B cell (primary cell): ENCODE data around the gene LSM6. TPM values are rescaled to one million over a fixed set of nuclear protein-coding genes. Genes with fewer than 3 reads are reported as not detected.

Source experiments
- ATAC-seq: fragments of 200-7000 bp; cut with Tn5 transposase; one replicate; pipeline ENCODE4 v1.10.0; 2021; ENCODE audit warnings: low read depth, mild to moderate bottlenecking, moderate number of reproducible peaks, moderate library complexity
- CTCF ChIA-PET: fragments of 350-600 bp; sonication (Branson Sonifier 250); formaldehyde crosslinking; loops from one replicate; lab custom pipeline; 2021; ENCODE audit warnings: antibody characterized with exemption, inconsistent platforms; lab: Charles Lee
- POLR2A ChIA-PET: fragments of 350-600 bp; sonication (Branson Sonifier 250); formaldehyde crosslinking; loops from one replicate; lab custom pipeline; 2021; ENCODE audit warnings: antibody characterized with exemption; lab: Charles Lee
- DNase-seq: peaks from one replicate; pipeline ENCODE4 v3.0.0; 2013
- H2AFZ ChIP-seq: 2 replicates; pipeline ENCODE4 v1.6.1; 2012; ENCODE audit warnings: mild to moderate bottlenecking, low read depth, low read length; ENCODE audit not compliant: insufficient read depth, poor library complexity, severe bottlenecking
- H3K27ac ChIP-seq, 2 donors: 1 replicate in 1 of 2; 2 replicates in 1 of 2; pipeline ENCODE4 v1.5.1; 2012 to 2013; ENCODE audit warnings: low read length in 2 of 2, mild to moderate bottlenecking in 2 of 2, moderate library complexity in 1 of 2
- H3K27me3 ChIP-seq, 4 experiments: fragments of 200-600 bp in 1 of 4; sonication (generic) in 1 of 4; replicated peaks in 1 of 4; 1 replicate in 2 of 4; 2 replicates in 2 of 4; pipeline versions ENCODE4 v1.6.1 to v1.7.0; 2013 to 2016; ENCODE audit warnings: low read length in 3 of 4, mild to moderate bottlenecking in 2 of 4, mixed read lengths in 1 of 4, moderate library complexity in 1 of 4; ENCODE audit not compliant: insufficient read depth in 4 of 4, control insufficient read depth in 3 of 4; ENCODE audit errors: control extremely low read depth in 1 of 4
- H3K36me3 ChIP-seq, 2 experiments: replicated peaks in 1 of 2; 1 replicate in 1 of 2; 2 replicates in 1 of 2; pipeline versions ENCODE4 v1.6.1 to v1.7.1; 2013; ENCODE audit warnings: low read length in 1 of 2; ENCODE audit not compliant: insufficient read depth in 2 of 2, control insufficient read depth in 1 of 2; ENCODE audit errors: control extremely low read depth in 1 of 2, extremely low read depth in 1 of 2
- H3K4me1 ChIP-seq, 2 donors: fragments of 200-600 bp in 1 of 2; sonication (generic) in 1 of 2; 1 replicate in 1 of 2; 2 replicates in 1 of 2; pipeline versions ENCODE4 v1.5.1 to v1.6.1; 2013 to 2017; ENCODE audit warnings: low read length in 2 of 2; ENCODE audit not compliant: control insufficient read depth in 2 of 2, insufficient read depth in 2 of 2
- H3K4me2 ChIP-seq: replicated peaks from 2 replicates; pipeline ENCODE3; 2012; ENCODE audit warnings: mild to moderate bottlenecking, low read depth, low read length; ENCODE audit not compliant: poor library complexity, severe bottlenecking
- H3K4me3 ChIP-seq, 5 experiments: fragments of 200-600 bp in 1 of 5; sonication (generic) in 1 of 5; 1 replicate in 3 of 5; 2 replicates in 2 of 5; pipeline versions ENCODE4 v1.5.1 to v1.7.0; 2011 to 2016; ENCODE audit warnings: low read length in 4 of 5, mild to moderate bottlenecking in 4 of 5, low read depth in 2 of 5, control low read depth in 1 of 5, moderate library complexity in 1 of 5; ENCODE audit not compliant: insufficient read depth in 1 of 5; ENCODE audit errors: control extremely low read depth in 1 of 5, extremely low read depth in 1 of 5
- H3K79me2 ChIP-seq: fragments of 200-600 bp; sonication (generic); one replicate; pipeline ENCODE4 v1.6.0; 2016; ENCODE audit warnings: low read length; ENCODE audit not compliant: control insufficient read depth, insufficient read depth
- H3K9ac ChIP-seq: fragments of 200-600 bp; sonication (generic); 2 replicates; pipeline ENCODE4 v1.6.1; 2017; ENCODE audit warnings: mild to moderate bottlenecking, low read length, moderate library complexity
- H3K9me3 ChIP-seq, 3 donors: one replicate each; pipeline versions ENCODE4 v1.6.1 to v1.7.1; 2013; ENCODE audit warnings: low read length in 2 of 3; ENCODE audit not compliant: control insufficient read depth in 2 of 3, insufficient read depth in 1 of 3; ENCODE audit errors: control extremely low read depth in 1 of 3
- H4K20me1 ChIP-seq: 2 replicates; pipeline ENCODE4 v1.6.0; 2012; ENCODE audit warnings: mild to moderate bottlenecking, low read length; ENCODE audit not compliant: insufficient read depth, control insufficient read depth, poor library complexity, severe bottlenecking
- H3K27ac Mint-ChIP-seq: one replicate; pipeline ENCODE4 v1.8.0; 2021; ENCODE audit warnings: mixed read lengths
- H3K27me3 Mint-ChIP-seq: one replicate; pipeline ENCODE4 v1.8.0; 2021; ENCODE audit warnings: mixed read lengths
- H3K4me1 Mint-ChIP-seq: one replicate; pipeline ENCODE4 v1.8.0; 2021; ENCODE audit warnings: mixed read lengths
- H3K4me3 Mint-ChIP-seq: one replicate; pipeline ENCODE4 v1.8.0; 2021; ENCODE audit warnings: mixed read lengths
- H3K9me3 Mint-ChIP-seq: one replicate; pipeline ENCODE4 v1.8.0; 2022; ENCODE audit warnings: mixed read lengths; ENCODE audit not compliant: insufficient read depth
- EZH2 ChIP-seq: IDR thresholded peaks from 2 replicates; pipeline ENCODE4 v1.6.1; 2012; ENCODE audit warnings: borderline replicate concordance, low read depth, mild to moderate bottlenecking, moderate library complexity, low read length; ENCODE audit not compliant: insufficient read depth, poor library complexity, severe bottlenecking
- WGBS: methylation state at CpG from one replicate; pipeline ENCODE4 v1.1.5; 2013; ENCODE audit warnings: missing lambda C conversion rate; ENCODE audit not compliant: insufficient coverage; 5-methylcytosine and 5-hydroxymethylcytosine counted together
- intact Hi-C: fragments of 100-400 bp; cut with micrococcal nuclease; formaldehyde crosslinking; loops from one replicate; pipeline ENCODE4 v1.10.0; 2022
- polyA plus RNA-seq: library from polyadenylated mRNA; depleted of rRNA; stranded (reverse); fragments of >200 nt; gene quantifications from 2 replicates; pipeline ENCODE4 v1.2.3, GENCODE V29; 2012
- total RNA-seq, 2 donors: library from RNA; stranded (reverse); fragments of 120-200 nt in 1 of 2; gene quantifications; 1 replicate in 1 of 2; 2 replicates in 1 of 2; pipeline versions ENCODE4 v1.2.3 to v1.2.4, GENCODE V29; 2013 to 2022
- TF ChIP-seq, protein P1 (sequence below): fragments of 200-600 bp; IDR thresholded peaks from one replicate; pipeline ENCODE4 v1.8.0; 2022; ENCODE audit warnings: antibody characterized with exemption, mild to moderate bottlenecking

LSM6 gene
- total and polyA plus RNA-seq, 2 donors (not counting 1 experiment from before 2014, with no cell fraction given) = 13.3 to 42.7 TPM

DNA sequence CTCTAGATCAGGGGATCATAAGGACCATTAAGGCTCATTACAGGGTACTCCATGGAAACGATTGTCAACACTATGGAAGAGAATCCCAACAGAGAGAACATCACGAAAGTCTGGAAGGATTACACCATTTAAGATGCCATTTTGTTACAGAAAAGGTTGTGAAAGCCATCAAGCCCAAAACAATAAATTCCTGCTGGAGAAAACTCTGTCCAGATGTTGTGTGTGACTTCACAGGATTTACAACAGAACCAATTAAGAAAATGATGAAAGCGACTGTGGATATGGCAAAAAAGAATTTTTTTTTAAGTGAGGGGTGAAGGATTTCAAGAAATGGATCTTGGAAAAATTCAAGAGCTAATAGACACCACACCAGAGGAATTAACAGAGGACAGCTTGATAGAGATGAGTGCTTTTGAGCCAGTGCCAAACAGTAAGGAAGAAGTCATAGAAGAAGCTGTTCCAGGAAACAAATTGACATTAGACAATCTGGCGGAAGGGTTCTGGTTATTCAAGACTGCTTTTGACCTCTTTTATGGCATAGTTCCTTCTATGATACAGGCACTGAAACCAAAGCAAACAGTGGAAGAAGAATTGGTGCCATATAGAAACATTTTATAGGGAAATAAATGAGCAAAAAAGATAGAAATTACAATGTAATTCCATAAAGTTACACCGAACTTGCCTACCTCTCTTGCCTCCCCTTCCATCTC, 17.3 kb upstream of the LSM6 start:
- ChIA-PET POLR2A (no interaction called here), CTCF (no interaction called here)
- intact Hi-C loops = no loop called here

More for the DNA sequence above, 17.3 kb upstream of the LSM6 start:
- Histone ChIP-seq H2AFZ (no peak overlapping the region), H3K9ac (no peak overlapping the region), H3K27me3 (no peaks in the 10 kb centered on the region), H3K4me1 (peaks cover 0 to 4% of the 10 kb centered on the region in 2 donors), H3K4me2 (no peak overlapping the region), H3K79me2 (no peaks in the 10 kb centered on the region), H3K9me3 (peaks cover 0 to 10% (median 0%) of the 10 kb centered on the region in 3 donors), H3K27ac (no peak overlapping the region), H4K20me1 (no peaks in the 10 kb centered on the region), H3K4me3 (no peak overlapping the region), H3K36me3 (no peaks in the 10 kb centered on the region)
- ATAC-seq (no peak), DNase-seq (no peak)
- TF ChIP-seq, protein P1, sequence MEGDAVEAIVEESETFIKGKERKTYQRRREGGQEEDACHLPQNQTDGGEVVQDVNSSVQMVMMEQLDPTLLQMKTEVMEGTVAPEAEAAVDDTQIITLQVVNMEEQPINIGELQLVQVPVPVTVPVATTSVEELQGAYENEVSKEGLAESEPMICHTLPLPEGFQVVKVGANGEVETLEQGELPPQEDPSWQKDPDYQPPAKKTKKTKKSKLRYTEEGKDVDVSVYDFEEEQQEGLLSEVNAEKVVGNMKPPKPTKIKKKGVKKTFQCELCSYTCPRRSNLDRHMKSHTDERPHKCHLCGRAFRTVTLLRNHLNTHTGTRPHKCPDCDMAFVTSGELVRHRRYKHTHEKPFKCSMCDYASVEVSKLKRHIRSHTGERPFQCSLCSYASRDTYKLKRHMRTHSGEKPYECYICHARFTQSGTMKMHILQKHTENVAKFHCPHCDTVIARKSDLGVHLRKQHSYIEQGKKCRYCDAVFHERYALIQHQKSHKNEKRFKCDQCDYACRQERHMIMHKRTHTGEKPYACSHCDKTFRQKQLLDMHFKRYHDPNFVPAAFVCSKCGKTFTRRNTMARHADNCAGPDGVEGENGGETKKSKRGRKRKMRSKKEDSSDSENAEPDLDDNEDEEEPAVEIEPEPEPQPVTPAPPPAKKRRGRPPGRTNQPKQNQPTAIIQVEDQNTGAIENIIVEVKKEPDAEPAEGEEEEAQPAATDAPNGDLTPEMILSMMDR = no peak
- no peak for TF ChIP-seq EZH2
- Mint-ChIP-seq H3K27ac (no peak overlapping the region), H3K4me3 (no peak overlapping the region), H3K9me3 (peaks cover 8% of the 10 kb centered on the region), H3K27me3 (peaks cover 3% of the 10 kb centered on the region), H3K4me1 (peaks cover 7% of the 10 kb centered on the region)
- WGBS = no CpG with 5 or more reads among the region's 5 CpGs
